Fibroblast of lung (primary cell): ENCODE measurements around the gene EYA2. TPM values are rescaled to one million over a fixed set of nuclear protein-coding genes. Genes with fewer than 3 reads are reported as not detected.

ENCODE experiments used
- DNase-seq, 2 donors: peaks; one replicate each; pipeline versions ENCODE4 v3.0.0 to v3.0.0-alpha.2; 2010; ENCODE audit warnings: low read depth in 2 of 2
- H2AFZ ChIP-seq: 2 replicates; pipeline ENCODE4 v1.5.1; 2012; ENCODE audit warnings: low read length, control low read depth, inconsistent platforms
- H3K27ac ChIP-seq: 2 replicates; pipeline ENCODE4 v1.5.1; 2011; ENCODE audit warnings: low read length, control low read depth; ENCODE audit not compliant: insufficient read depth
- H3K27me3 ChIP-seq: 2 replicates; pipeline ENCODE4 v1.5.1; 2011; ENCODE audit warnings: mild to moderate bottlenecking, low read length; ENCODE audit not compliant: control insufficient read depth, insufficient read depth
- H3K36me3 ChIP-seq: 2 replicates; pipeline ENCODE4 v1.5.1; 2011; ENCODE audit warnings: low read length; ENCODE audit not compliant: control insufficient read depth, insufficient read depth
- H3K4me1 ChIP-seq: 2 replicates; pipeline ENCODE4 v1.5.1; 2011; ENCODE audit warnings: low read length; ENCODE audit not compliant: control insufficient read depth, insufficient read depth; ENCODE audit errors: extremely low read depth
- H3K4me2 ChIP-seq: 2 replicates; pipeline ENCODE4 v1.5.1; 2011; ENCODE audit warnings: low read length, control low read depth; ENCODE audit not compliant: insufficient read depth; ENCODE audit errors: extremely low read depth
- H3K4me3 ChIP-seq, 4 experiments: fragments of 200-600 bp in 1 of 4; sonication (generic) in 1 of 4; replicated peaks in 1 of 4; 2 replicates each; pipeline ENCODE4 v1.5.1; 2011 to 2016; ENCODE audit warnings: low read length in 4 of 4, low read depth in 3 of 4, mild to moderate bottlenecking in 3 of 4, control low read depth in 2 of 4, inconsistent platforms in 1 of 4, mixed read lengths in 1 of 4; ENCODE audit not compliant: insufficient read depth in 1 of 4; ENCODE audit errors: control extremely low read depth in 1 of 4
- H3K79me2 ChIP-seq: 2 replicates; pipeline ENCODE4 v1.5.1; 2012; ENCODE audit warnings: mild to moderate bottlenecking, low read length, inconsistent platforms; ENCODE audit not compliant: control insufficient read depth, insufficient read depth
- H3K9ac ChIP-seq: 2 replicates; pipeline ENCODE4 v1.5.1; 2011; ENCODE audit warnings: mild to moderate bottlenecking, low read length, control low read depth; ENCODE audit not compliant: insufficient read depth
- H3K9me3 ChIP-seq: 2 replicates; pipeline ENCODE4 v1.5.1; 2012; ENCODE audit warnings: low read depth, low read length; ENCODE audit not compliant: control insufficient read depth, insufficient read depth
- H4K20me1 ChIP-seq: 2 replicates; pipeline ENCODE4 v1.5.1; 2011; ENCODE audit warnings: low read length; ENCODE audit not compliant: control insufficient read depth, insufficient read depth; ENCODE audit errors: extremely low read depth
- CTCF ChIP-seq, 2 donors: IDR thresholded peaks in 1 of 2; conservative IDR thresholded peaks in 1 of 2; 1 replicate in 1 of 2; 2 replicates in 1 of 2; pipeline ENCODE4 v1.5.1; 2011 to 2012; ENCODE audit warnings: low read length in 2 of 2, control low read depth in 1 of 2, inconsistent platforms in 1 of 2, low read depth in 1 of 2, mild to moderate bottlenecking in 1 of 2
- EZH2 ChIP-seq: IDR thresholded peaks from 2 replicates; pipeline ENCODE4 v1.5.1; 2012; ENCODE audit warnings: low read length, control low read depth, mild to moderate bottlenecking; ENCODE audit errors: missing control alignments
- polyA plus RNA-seq, 2 donors: library from polyadenylated mRNA; depleted of rRNA in 1 of 2; stranded (reverse) in 1 of 2; unstranded in 1 of 2; fragments of >200 nt; gene quantifications; 2 replicates each; pipeline ENCODE4 v1.2.1, GENCODE V29; 2011 to 2012; ENCODE audit warnings: missing spikeins in 1 of 2
- total RNA-seq: library from RNA; depleted of rRNA; stranded (reverse); fragments of >200 nt; gene quantifications from 2 replicates; pipeline ENCODE4 v1.2.1, GENCODE V29; 2014

Gene EYA2
- total and polyA plus RNA-seq, 2 donors (not counting 1 experiment from before 2014, with no cell fraction given): 0.37 to 1.7 TPM

- no peaks in the 10 kb centered on the region for H3K9me3 ChIP-seq
- DNase-seq: no peak
Observed at GRCh38 chr20:47058236-47058635, 163.6 kb downstream of the EYA2 start.

GRCh38 chr20:47059536-47059935 lies 164.9 kb downstream of the EYA2 start:
- Histone ChIP-seq H3K4me3 (no peak overlapping the region), H4K20me1 (no peaks in the 10 kb centered on the region), H3K9ac (no peak overlapping the region), H3K79me2 (no peaks in the 10 kb centered on the region), H3K27me3 (no peaks in the 10 kb centered on the region), H3K36me3 (no peaks in the 10 kb centered on the region), H3K4me2 (no peak overlapping the region), H3K4me1 (no peaks in the 10 kb centered on the region), H3K9me3 (no peaks in the 10 kb centered on the region), H3K27ac (no peak overlapping the region), H2AFZ (no peak overlapping the region)
- TF ChIP-seq EZH2 (no peak), CTCF (conservative IDR thresholded peaks at IDR 0.05 in 1 of 2, IDR thresholded peaks at IDR 0.05 in 1 of 2; ENCODE audit: low read depth in 1 of 2, low read length in 2 of 2) (no peak)
- DNase-seq: no peak

More at GRCh38 chr20:47058236-47058635, 163.6 kb downstream of the EYA2 start:
- Histone ChIP-seq H3K27ac (no peak overlapping the region), H3K36me3 (no peaks in the 10 kb centered on the region), H3K79me2 (no peaks in the 10 kb centered on the region), H4K20me1 (no peaks in the 10 kb centered on the region), H3K4me3 (no peak overlapping the region), H3K4me2 (no peak overlapping the region), H2AFZ (no peak overlapping the region), H3K9ac (no peak overlapping the region), H3K4me1 (no peaks in the 10 kb centered on the region), H3K27me3 (no peaks in the 10 kb centered on the region)
- no peak for TF ChIP-seq EZH2
- no peak for TF ChIP-seq CTCF (conservative IDR thresholded peaks at IDR 0.05 in 1 of 2, IDR thresholded peaks at IDR 0.05 in 1 of 2; ENCODE audit: low read depth in 1 of 2, low read length in 2 of 2)

- Histone ChIP-seq H3K9ac (no peak overlapping the region), H2AFZ (no peak overlapping the region), H3K9me3 (no peaks in the 10 kb centered on the region), H3K4me3 (no peak overlapping the region), H3K4me1 (no peaks in the 10 kb centered on the region), H3K4me2 (no peak overlapping the region), H4K20me1 (no peaks in the 10 kb centered on the region), H3K27me3 (no peaks in the 10 kb centered on the region), H3K27ac (no peak overlapping the region), H3K79me2 (no peaks in the 10 kb centered on the region), H3K36me3 (no peaks in the 10 kb centered on the region)
- DNase-seq: no peak
- TF ChIP-seq EZH2: no peak
- no peak for TF ChIP-seq CTCF (conservative IDR thresholded peaks at IDR 0.05 in 1 of 2, IDR thresholded peaks at IDR 0.05 in 1 of 2; ENCODE audit: low read depth in 1 of 2, low read length in 2 of 2)
Observed at GRCh38 chr20:47061549-47061948, 166.9 kb downstream of the EYA2 start.
